Calu3 (cell line): ENCODE data around the gene SLC30A5. TPM values are rescaled to one million over a fixed set of nuclear protein-coding genes. Genes with fewer than 3 reads are reported as not detected.
A peak's percentile ranks its signal among the peaks of the same experiment; 100 is the strongest.

Experiments
- BruUV-seq: library from RNA; stranded (reverse); fragments of 400-500 nt; replicated peaks from 2 replicates; lab custom pipeline; 2021; lab: Mats Ljungman, UMichigan
- CTCF ChIA-PET: fragments of 300-600 bp; sonication (Branson Sonifier 250); formaldehyde crosslinking; loops from one replicate; lab custom pipeline; 2022; ENCODE audit warnings: antibody characterized with exemption; lab: Charles Lee
- DNase-seq: peaks from one replicate; pipeline ENCODE4 v3.0.0; 2022
- H3K27ac Mint-ChIP-seq: one replicate; pipeline ENCODE4 v1.8.0; 2022; ENCODE audit warnings: mixed read lengths; ENCODE audit not compliant: unreplicated experiment
- H3K27me3 Mint-ChIP-seq: one replicate; pipeline ENCODE4 v1.8.0; 2022; ENCODE audit warnings: mixed read lengths; ENCODE audit not compliant: unreplicated experiment
- H3K36me3 Mint-ChIP-seq: one replicate; pipeline ENCODE4 v1.8.0; 2022; ENCODE audit warnings: mild to moderate bottlenecking, moderate library complexity, mixed read lengths; ENCODE audit not compliant: insufficient read depth, unreplicated experiment
- H3K4me1 Mint-ChIP-seq: one replicate; pipeline ENCODE4 v1.8.0; 2022; ENCODE audit warnings: mild to moderate bottlenecking, low read depth, mixed read lengths; ENCODE audit not compliant: unreplicated experiment
- H3K4me3 Mint-ChIP-seq: one replicate; pipeline ENCODE4 v1.8.0; 2022; ENCODE audit warnings: mild to moderate bottlenecking, low read depth, moderate library complexity, mixed read lengths; ENCODE audit not compliant: unreplicated experiment
- H3K9me3 Mint-ChIP-seq: one replicate; pipeline ENCODE4 v1.8.0; 2022; ENCODE audit warnings: low read depth, mixed read lengths; ENCODE audit not compliant: unreplicated experiment
- intact Hi-C: fragments of 100-400 bp; cut with micrococcal nuclease; formaldehyde crosslinking; loops from one replicate; pipeline ENCODE4 v1.10.0; 2022; ENCODE audit not compliant: unreplicated experiment
- total RNA-seq: library from RNA; stranded (reverse); gene quantifications from 2 replicates; pipeline ENCODE4 v1.2.3, GENCODE V29; 2022
- TF ChIP-seq, protein P1 (sequence below): fragments of 200-600 bp; IDR thresholded peaks from one replicate; pipeline ENCODE4 v1.8.0; 2022; ENCODE audit warnings: antibody characterized with exemption; ENCODE audit not compliant: unreplicated experiment

The SLC30A5 gene
- total RNA-seq, 1 experiment from 2014 or later, result 51.0 TPM

GRCh38 chr5:69156456-69156855, 62.6 kb downstream of the SLC30A5 start:
- TF ChIP-seq, protein P1, sequence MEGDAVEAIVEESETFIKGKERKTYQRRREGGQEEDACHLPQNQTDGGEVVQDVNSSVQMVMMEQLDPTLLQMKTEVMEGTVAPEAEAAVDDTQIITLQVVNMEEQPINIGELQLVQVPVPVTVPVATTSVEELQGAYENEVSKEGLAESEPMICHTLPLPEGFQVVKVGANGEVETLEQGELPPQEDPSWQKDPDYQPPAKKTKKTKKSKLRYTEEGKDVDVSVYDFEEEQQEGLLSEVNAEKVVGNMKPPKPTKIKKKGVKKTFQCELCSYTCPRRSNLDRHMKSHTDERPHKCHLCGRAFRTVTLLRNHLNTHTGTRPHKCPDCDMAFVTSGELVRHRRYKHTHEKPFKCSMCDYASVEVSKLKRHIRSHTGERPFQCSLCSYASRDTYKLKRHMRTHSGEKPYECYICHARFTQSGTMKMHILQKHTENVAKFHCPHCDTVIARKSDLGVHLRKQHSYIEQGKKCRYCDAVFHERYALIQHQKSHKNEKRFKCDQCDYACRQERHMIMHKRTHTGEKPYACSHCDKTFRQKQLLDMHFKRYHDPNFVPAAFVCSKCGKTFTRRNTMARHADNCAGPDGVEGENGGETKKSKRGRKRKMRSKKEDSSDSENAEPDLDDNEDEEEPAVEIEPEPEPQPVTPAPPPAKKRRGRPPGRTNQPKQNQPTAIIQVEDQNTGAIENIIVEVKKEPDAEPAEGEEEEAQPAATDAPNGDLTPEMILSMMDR, result no peak
- Mint-ChIP-seq H3K9me3 (no peaks in the 10 kb centered on the region), H3K4me1 (no peaks in the 10 kb centered on the region), H3K27me3 (no peaks in the 10 kb centered on the region), H3K4me3 (no peak overlapping the region), H3K27ac (no peak overlapping the region), H3K36me3 (no peaks in the 10 kb centered on the region)
- no TSS peak for BruUV-seq
- no peak for DNase-seq
- intact Hi-C loops, result no loop called here
- CTCF ChIA-PET, result no interaction called here

GRCh38 chr5:69158039-69158438, 64.2 kb downstream of the SLC30A5 start:
- no peaks in the 10 kb centered on the region for H3K36me3 Mint-ChIP-seq
- no TSS peak for BruUV-seq
- TF ChIP-seq, protein P1, result no peak
- no peak overlapping the region for H3K27ac Mint-ChIP-seq
- CTCF ChIA-PET, result interaction anchor here (0.6 kb wide), 1 partner anchor 184 kb away, joined by 3 read pairs; no protein-coding TSS in a partner anchor
- H3K9me3 Mint-ChIP-seq, result no peaks in the 10 kb centered on the region
- H3K4me3 Mint-ChIP-seq, result no peak overlapping the region
- H3K27me3 Mint-ChIP-seq, result no peaks in the 10 kb centered on the region
- no peak for DNase-seq
- no peaks in the 10 kb centered on the region for H3K4me1 Mint-ChIP-seq
- intact Hi-C loops, result no loop called here

DNA sequence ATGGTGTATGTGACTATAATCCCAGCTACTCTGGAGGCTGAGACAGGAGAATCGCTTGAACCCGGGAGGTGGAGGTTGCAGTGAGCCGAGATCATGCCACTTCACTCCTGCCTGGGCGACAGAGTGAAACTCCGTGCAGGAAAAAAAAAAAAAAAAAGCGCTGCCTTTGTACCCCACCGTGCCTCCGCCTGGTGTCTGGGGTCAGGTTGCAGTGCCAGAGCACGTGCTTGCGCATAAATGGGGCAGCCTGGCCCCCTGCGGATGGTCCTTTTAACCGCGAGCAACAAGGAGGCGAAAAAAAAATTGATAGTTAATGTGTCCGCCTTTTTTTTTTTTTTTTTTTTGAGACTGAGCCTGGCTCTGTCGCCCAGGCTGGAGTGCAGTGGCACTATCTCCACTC, 66.8 kb downstream of the SLC30A5 start:
- Mint-ChIP-seq H3K36me3 (peaks cover 4% of the 10 kb centered on the region), H3K27me3 (no peaks in the 10 kb centered on the region), H3K4me1 (peaks cover under 1% of the 10 kb centered on the region), H3K9me3 (no peaks in the 10 kb centered on the region), H3K27ac (no peak overlapping the region), H3K4me3 (no peak overlapping the region)
- BruUV-seq, result no TSS peak
- TF ChIP-seq, protein P1, result no peak
- DNase-seq, result no peak
- intact Hi-C loops, result loop anchor here (10.0 kb wide), 1 partner anchor 66 kb away; the partner anchor contains the start of gene SLC30A5
- CTCF ChIA-PET, result no interaction called here

- TF ChIP-seq, protein P1, result no peak
- CTCF ChIA-PET, result interaction anchor here (0.5 to 1.1 kb wide), 6 partner anchors 9 to 104 kb away, joined by 3 to 4 read pairs (median 3); partner anchors contain the start of gene SLC30A5
- no peaks in the 10 kb centered on the region for H3K27me3 Mint-ChIP-seq
- intact Hi-C loops, result loop anchor here (10.0 kb wide), 1 partner anchor 72 kb away; the partner anchor contains the start of gene SLC30A5
- H3K36me3 Mint-ChIP-seq, result peaks cover 39% of the 10 kb centered on the region
- H3K27ac Mint-ChIP-seq, result peak within 1 kb of the TSS; percentile 93
- BruUV-seq, result no TSS peak
- peaks cover 13% of the 10 kb centered on the region for H3K4me1 Mint-ChIP-seq
- DNase-seq, result peak; percentile 99
- no peaks in the 10 kb centered on the region for H3K9me3 Mint-ChIP-seq
- peak within 1 kb of the TSS; percentile 98 for H3K4me3 Mint-ChIP-seq
Observed at GRCh38 chr5:69166686-69167492, 73.1 kb downstream of the SLC30A5 start, which contains the start of gene CCNB1. CCNB1 (plus strand) TSS chr5:69167150; CDS start chr5:69167263, 113 bp downstream.
